SK-N-SH treated with all-trans-retinoic acid at 6 μM for 48 hours (cell line): ENCODE data around the gene PSMD3.

Experiments
- ARNTL ChIP-seq: fragments of 450-650 bp; formaldehyde crosslinking; IDR thresholded peaks from 2 replicates; pipeline ENCODE4 v1.5.0; 2020; ENCODE audit warnings: low read depth, mild to moderate bottlenecking, moderate library complexity, borderline replicate concordance
- ESRRG ChIP-seq: fragments of 250-450 bp; sonication (Bioruptor Pico); IDR thresholded peaks from 2 replicates; pipeline ENCODE4 v1.6.1; 2021; ENCODE audit warnings: mild to moderate bottlenecking
- GLIS3 ChIP-seq: fragments of 250-450 bp; sonication (Bioruptor Pico); IDR thresholded peaks from 2 replicates; pipeline ENCODE4 v1.5.0; 2020; ENCODE audit warnings: mild to moderate bottlenecking, moderate library complexity
- ISL1 ChIP-seq: fragments of 250-450 bp; sonication (Bioruptor Pico); IDR thresholded peaks from 2 replicates; pipeline ENCODE4 v2.1.2; 2022; ENCODE audit warnings: mild to moderate bottlenecking, moderate library complexity
- RARB ChIP-seq: fragments of 250-450 bp; sonication (Bioruptor Pico); IDR thresholded peaks from 2 replicates; pipeline ENCODE4 v1.8.0; 2021; ENCODE audit warnings: mild to moderate bottlenecking, moderate library complexity
- SNAI2 ChIP-seq: fragments of 250-450 bp; sonication (Bioruptor Pico); IDR thresholded peaks from 2 replicates; pipeline ENCODE4 v1.5.0; 2020; ENCODE audit warnings: mild to moderate bottlenecking, moderate library complexity
- ZC3H10 ChIP-seq: fragments of 250-450 bp; sonication (Bioruptor Pico); IDR thresholded peaks from 2 replicates; pipeline ENCODE4 v1.5.1; 2021; ENCODE audit warnings: mild to moderate bottlenecking, moderate library complexity
- ZNF70 ChIP-seq: fragments of 450-650 bp; formaldehyde crosslinking; IDR thresholded peaks from 2 replicates; pipeline ENCODE4 v1.5.0; 2020; ENCODE audit warnings: mild to moderate bottlenecking, moderate library complexity
- ZNF8 ChIP-seq: fragments of 450-650 bp; formaldehyde crosslinking; IDR thresholded peaks from 2 replicates; pipeline ENCODE4 v1.5.0; 2020; ENCODE audit warnings: mild to moderate bottlenecking, moderate library complexity
- TF ChIP-seq, protein P1 (sequence below): fragments of 250-450 bp; sonication (Bioruptor Pico); IDR thresholded peaks from 2 replicates; pipeline ENCODE4 v1.5.1; 2020; ENCODE audit warnings: low read depth, mild to moderate bottlenecking, moderate library complexity
- TF ChIP-seq, protein P2 (sequence below): fragments of 250-450 bp; sonication (Bioruptor Pico); IDR thresholded peaks from 2 replicates; pipeline ENCODE4 v1.8.0; 2020; ENCODE audit warnings: mild to moderate bottlenecking, moderate library complexity, borderline replicate concordance

DNA sequence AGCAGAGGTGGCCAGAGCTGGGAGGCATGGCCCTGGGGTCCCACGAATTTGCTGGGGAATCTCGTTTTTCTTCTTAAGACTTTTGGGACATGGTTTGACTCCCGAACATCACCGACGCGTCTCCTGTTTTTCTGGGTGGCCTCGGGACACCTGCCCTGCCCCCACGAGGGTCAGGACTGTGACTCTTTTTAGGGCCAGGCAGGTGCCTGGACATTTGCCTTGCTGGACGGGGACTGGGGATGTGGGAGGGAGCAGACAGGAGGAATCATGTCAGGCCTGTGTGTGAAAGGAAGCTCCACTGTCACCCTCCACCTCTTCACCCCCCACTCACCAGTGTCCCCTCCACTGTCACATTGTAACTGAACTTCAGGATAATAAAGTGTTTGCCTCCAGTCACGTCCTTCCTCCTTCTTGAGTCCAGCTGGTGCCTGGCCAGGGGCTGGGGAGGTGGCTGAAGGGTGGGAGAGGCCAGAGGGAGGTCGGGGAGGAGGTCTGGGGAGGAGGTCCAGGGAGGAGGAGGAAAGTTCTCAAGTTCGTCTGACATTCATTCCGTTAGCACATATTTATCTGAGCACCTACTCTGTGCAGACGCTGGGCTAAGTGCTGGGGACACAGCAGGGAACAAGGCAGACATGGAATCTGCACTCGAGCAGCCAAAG lies 36.9 kb downstream of the PSMD3 start:
- TF ChIP-seq, protein P1, sequence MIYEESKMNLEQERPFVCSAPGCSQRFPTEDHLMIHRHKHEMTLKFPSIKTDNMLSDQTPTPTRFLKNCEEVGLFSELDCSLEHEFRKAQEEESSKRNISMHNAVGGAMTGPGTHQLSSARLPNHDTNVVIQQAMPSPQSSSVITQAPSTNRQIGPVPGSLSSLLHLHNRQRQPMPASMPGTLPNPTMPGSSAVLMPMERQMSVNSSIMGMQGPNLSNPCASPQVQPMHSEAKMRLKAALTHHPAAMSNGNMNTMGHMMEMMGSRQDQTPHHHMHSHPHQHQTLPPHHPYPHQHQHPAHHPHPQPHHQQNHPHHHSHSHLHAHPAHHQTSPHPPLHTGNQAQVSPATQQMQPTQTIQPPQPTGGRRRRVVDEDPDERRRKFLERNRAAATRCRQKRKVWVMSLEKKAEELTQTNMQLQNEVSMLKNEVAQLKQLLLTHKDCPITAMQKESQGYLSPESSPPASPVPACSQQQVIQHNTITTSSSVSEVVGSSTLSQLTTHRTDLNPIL (CRISPR knock-in tag) = no peak
- TF ChIP-seq SNAI2 = no peak
- TF ChIP-seq ESRRG (CRISPR knock-in tag) = no peak
- no peak for TF ChIP-seq ISL1 (CRISPR knock-in tag)
- TF ChIP-seq, protein P2, sequence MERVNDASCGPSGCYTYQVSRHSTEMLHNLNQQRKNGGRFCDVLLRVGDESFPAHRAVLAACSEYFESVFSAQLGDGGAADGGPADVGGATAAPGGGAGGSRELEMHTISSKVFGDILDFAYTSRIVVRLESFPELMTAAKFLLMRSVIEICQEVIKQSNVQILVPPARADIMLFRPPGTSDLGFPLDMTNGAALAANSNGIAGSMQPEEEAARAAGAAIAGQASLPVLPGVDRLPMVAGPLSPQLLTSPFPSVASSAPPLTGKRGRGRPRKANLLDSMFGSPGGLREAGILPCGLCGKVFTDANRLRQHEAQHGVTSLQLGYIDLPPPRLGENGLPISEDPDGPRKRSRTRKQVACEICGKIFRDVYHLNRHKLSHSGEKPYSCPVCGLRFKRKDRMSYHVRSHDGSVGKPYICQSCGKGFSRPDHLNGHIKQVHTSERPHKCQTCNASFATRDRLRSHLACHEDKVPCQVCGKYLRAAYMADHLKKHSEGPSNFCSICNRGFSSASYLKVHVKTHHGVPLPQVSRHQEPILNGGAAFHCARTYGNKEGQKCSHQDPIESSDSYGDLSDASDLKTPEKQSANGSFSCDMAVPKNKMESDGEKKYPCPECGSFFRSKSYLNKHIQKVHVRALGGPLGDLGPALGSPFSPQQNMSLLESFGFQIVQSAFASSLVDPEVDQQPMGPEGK (CRISPR knock-in tag) = no peak
- TF ChIP-seq RARB = no peak
- no peak for TF ChIP-seq GLIS3 (CRISPR knock-in tag)
- no peak for TF ChIP-seq ARNTL (CRISPR knock-in tag)
- TF ChIP-seq ZNF70 (CRISPR knock-in tag) = no peak
- no peak for TF ChIP-seq ZC3H10
- no peak for TF ChIP-seq ZNF8 (CRISPR knock-in tag)
